OCI-LY3 (cell line): Measurements from ENCODE around the gene IL1RAPL1.

Experiments used
- EZH2phosphoT487 ChIP-seq: fragments of 200-600 bp; shearing (Covaris generic); IDR thresholded peaks from 2 replicates; pipeline ENCODE4 v1.6.1; 2018; ENCODE audit warnings: antibody characterized with exemption, mixed run types, low read depth
- TF ChIP-seq, protein P1 (sequence below): fragments of 200-600, 300-600 bp; sonication (generic); IDR thresholded peaks from 2 replicates; pipeline ENCODE4 v1.5.1; 2014; ENCODE audit warnings: antibody characterized with exemption, low read length, low read depth

GRCh38 chrX:28876901-28877300 lies 289.7 kb downstream of the IL1RAPL1 start:
- TF ChIP-seq, protein P1, sequence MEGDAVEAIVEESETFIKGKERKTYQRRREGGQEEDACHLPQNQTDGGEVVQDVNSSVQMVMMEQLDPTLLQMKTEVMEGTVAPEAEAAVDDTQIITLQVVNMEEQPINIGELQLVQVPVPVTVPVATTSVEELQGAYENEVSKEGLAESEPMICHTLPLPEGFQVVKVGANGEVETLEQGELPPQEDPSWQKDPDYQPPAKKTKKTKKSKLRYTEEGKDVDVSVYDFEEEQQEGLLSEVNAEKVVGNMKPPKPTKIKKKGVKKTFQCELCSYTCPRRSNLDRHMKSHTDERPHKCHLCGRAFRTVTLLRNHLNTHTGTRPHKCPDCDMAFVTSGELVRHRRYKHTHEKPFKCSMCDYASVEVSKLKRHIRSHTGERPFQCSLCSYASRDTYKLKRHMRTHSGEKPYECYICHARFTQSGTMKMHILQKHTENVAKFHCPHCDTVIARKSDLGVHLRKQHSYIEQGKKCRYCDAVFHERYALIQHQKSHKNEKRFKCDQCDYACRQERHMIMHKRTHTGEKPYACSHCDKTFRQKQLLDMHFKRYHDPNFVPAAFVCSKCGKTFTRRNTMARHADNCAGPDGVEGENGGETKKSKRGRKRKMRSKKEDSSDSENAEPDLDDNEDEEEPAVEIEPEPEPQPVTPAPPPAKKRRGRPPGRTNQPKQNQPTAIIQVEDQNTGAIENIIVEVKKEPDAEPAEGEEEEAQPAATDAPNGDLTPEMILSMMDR, result no peak
- TF ChIP-seq EZH2phosphoT487, result no peak
